Activated CD4-positive, alpha-beta T cell treated with anti-CD3 and anti-CD28 coated beads for 24 hours (primary cell): Measurements from ENCODE around the gene LRP5.

Experiments used
- DNase-seq, 2 donors: peaks; one replicate each; pipeline ENCODE4 v3.0.0-alpha.2; 2020; ENCODE audit warnings: low read depth in 2 of 2

The LRP5 gene

DNA sequence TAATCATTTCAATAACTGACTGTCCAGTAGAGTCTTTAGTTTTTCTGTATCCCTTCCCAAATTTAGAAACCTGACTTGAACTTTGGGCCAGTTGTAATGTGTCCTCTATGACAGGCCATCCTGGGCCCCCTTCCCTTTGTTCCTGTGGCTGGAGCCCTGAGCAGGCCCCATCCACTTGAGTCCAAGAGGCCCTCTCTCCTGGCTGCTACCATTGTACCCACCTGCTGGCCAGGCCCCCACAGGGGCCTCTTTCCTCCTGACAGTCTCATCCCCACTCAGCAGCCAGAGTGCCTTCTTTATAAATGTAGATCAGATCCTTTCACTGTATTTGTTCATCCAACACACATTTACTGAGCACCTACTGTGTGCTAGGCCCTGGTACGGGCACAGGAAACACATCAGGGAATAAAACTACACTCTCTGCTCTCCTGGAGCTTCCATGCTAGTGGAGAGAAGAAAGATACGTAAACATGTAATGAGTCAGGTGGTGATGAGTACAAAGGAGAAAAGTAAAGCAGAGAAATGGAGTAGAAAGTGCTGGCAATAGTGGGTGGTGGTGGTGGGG, 2.7 kb upstream of the LRP5 start:
- no peak for DNase-seq

DNA sequence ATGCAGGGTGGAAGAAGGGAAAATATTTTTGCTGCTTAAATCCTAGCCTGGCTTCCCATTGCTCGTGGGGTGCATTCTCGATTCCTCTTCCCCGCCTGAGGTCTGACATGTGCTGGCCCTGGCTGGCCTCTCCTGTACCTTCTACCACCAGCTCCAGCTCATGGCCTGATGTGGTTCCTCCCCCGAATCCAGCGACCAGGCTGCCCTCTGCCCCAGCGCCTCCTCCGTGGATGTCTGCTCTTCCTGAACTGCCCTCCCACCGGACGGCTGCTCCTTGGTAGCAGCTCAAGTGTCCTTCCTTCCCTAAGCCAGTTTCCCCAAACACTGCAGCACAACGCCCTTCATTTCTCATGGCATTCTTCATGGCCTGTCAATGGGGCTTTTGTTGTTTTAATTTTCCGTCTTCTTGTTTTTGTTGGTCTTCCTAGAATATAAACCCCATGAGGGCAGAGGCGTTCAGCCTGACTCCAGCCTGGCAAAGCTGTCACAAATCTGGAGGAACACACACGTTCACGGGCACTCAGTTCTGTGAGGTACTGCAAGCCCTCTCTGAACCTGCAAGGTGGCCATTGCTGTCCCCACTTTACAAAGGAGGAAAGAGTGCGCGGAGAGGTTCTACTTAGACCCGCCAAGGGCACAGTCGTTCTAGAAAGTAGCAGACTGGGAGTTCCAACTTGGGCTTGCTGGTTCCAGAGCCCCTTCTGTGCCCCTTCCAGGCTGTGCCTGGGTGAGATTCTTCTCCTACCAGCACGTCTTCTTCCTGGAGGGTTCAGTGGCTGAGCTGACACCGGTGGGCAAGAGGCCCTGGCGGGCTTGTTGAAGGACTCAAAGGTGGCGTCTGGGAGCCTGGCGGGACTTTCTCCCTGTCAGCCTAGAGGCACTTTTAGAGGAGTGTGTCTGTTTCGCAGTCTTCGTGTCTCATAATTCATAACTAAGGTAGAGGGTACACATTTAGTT, 953 bp upstream of the LRP5 start:
- no peak for DNase-seq

DNA sequence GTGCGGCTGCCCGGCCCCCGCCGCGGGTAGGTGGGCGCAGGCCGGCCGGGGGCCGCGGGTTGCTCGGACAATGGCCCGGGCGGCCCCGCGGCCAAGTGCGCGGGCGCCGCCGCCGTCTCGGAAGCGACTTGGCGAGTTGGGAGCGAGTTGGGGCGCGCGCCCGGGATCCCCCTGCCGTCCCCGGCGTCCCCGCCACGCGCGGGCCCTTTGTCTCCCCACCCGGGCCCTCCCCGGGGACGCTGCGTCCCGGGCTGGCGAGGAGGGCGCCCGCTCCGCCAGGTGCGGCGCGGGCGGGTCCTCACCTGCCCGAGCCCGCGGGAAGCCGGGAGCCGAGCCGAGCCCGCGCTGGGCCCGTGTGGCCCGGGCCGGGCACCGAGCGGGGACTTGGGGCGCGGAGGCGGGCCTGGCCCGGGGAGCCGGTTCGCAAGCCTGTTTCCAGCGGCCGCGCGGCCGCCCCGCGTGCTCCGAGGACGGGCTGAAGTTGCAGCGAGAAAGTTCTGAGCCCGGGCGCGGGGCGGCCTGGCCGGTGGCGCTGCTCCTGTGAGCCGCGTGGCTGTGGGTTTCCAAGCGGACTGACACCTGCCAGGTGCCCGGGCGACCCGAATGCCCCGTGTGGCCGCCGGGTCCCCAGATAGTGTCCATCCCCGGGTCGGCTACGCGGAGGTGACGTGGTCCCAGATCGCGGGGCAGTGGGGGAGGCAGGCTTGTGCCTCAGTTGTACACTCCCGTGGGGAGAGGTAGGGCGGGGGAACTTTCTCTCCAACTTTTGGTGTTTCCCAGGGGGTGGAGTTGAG, 586 bp downstream of the LRP5 start:
- no peak for DNase-seq

DNA sequence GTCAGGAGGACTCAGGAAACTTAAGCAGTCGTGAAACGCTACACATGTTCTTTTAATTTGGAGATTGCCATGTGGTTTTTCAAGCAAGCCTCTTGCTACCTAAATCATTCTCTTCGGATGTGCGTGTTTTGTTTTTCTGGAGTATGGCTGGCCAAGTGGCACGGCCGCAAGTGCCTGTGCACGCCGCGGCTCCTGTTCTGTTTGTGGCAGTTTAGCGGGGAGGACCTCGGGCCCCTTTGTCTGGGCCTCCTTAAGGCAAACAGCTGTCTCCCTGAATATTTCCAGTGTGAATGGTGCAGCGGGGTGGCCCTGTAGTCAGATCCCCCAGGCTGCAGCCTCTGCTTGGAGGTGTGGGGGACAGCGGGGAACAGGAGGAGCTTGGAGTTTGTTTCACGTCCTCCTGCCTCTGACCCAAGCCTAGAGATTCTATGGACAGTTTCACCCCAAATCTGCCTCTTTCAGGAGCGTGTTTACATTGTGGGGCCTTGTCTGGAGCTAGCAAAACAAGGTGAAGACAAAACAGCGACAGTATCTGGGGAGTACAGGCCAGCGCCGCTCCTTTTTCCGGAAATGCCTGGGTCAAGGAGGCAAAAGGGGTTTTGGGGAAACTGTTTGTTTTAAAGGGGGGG, 1.3 kb downstream of the LRP5 start:
- no peak for DNase-seq

GRCh38 chr11:68314203-68315170, 2.1 kb downstream of the LRP5 start:
- no peak for DNase-seq

DNA sequence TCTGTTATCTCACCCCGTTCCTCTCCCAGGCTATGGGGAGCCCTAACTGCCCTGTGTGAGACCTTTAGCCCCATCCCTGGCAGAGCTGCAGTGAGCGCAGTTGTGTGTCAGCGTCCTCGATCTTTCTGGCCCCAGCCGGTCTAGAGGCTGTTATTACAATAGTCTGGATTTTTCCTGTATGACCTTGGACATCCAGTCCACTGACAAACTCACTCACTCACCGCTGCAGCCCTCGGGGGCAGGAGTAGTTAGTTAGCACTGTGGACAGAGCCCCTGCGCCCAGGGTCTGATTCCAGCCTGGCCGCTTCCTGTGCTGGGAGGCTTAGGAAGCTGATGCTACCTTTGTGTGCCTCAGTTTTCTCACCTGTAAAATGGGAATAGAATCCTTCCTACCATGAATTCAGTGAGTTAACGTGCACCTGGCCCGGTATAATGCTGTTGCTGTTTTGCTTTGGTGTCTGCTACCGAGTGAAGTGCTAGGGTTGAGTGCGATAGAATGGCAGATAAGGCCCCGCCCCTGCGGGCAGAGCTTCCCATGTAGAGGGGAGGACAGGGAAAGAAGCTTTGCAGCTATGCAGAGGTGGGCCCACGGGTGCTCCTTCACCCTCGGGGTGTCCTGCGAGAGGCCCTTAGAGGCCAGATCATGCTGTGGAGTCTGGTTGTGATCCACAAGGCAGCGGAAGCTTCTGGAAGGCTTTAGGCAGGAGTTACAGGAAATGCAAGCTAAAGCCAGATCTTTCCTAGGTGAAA, 3.0 kb downstream of the LRP5 start:
- DNase-seq: no peak

GRCh38 chr11:68317147-68317785, 4.9 kb downstream of the LRP5 start:
- no peak for DNase-seq

- DNase-seq: no peak
Measured at GRCh38 chr11:68321293-68322051, 9.1 kb downstream of the LRP5 start.

DNA sequence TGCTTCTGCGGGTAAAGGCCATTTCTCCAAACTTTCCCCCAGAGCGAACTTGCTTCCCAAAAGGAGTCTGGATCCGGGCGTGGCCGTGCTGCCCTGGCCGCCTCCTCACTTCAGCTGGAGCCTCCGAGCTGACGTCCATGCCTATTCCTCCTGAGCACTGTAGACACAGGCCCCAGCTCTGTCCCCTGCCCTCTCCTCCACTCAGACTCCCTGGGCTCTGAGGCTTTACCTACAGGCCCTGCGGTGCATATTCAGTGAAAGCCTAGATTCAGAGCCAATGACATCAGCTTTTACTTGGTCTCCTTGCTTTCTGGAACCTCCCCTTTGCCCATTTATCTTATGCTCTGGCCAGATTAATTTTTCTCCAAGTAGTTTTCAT, 9.7 kb downstream of the LRP5 start:
- no peak for DNase-seq

GRCh38 chr11:68324241-68324640, 11.8 kb downstream of the LRP5 start:
- DNase-seq: no peak

- no peak for DNase-seq
Measured at GRCh38 chr11:68324695-68325094, 12.3 kb downstream of the LRP5 start.

- no peak for DNase-seq
Measured at GRCh38 chr11:68325183-68325906, 13.0 kb downstream of the LRP5 start.

DNA sequence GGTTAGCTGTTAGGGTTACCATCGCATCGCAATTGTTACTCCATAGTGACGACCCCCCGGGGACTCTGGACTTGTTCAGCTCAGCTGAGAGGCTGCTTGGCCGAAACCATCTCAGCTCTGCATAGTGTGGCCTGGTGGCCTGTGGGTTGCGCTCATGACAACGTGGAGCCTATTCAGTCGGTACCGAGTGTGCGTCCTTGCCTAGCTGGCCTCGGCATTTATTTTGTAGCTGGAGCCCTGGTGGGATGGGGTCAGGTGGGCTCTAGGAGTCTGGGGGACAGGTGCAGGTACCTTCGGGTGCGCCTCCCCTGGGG, 13.5 kb downstream of the LRP5 start:
- DNase-seq: no peak

GRCh38 chr11:68326334-68327215, 14.2 kb downstream of the LRP5 start:
- no peak for DNase-seq

GRCh38 chr11:68327586-68328370, 15.4 kb downstream of the LRP5 start:
- DNase-seq: no peak

GRCh38 chr11:68328374-68329091, 16.1 kb downstream of the LRP5 start:
- DNase-seq: no peak
